Panc1 (cell line): ENCODE data around the gene CREB3L2. TPM values are rescaled to one million over a fixed set of nuclear protein-coding genes. Genes with fewer than 3 reads are reported as not detected.

Source experiments
- ATAC-seq: fragments of 200-7000 bp; cut with Tn5 transposase; 2 replicates; pipeline ENCODE4 v1.9.1; 2020; ENCODE audit warnings: mild to moderate bottlenecking, moderate library complexity
- BruUV-seq: library from RNA; stranded (reverse); fragments of 400-500 nt; replicated peaks from 2 replicates; lab custom pipeline; 2021; lab: Mats Ljungman, UMichigan
- CTCF ChIA-PET: fragments of 300-600 bp; sonication (Branson Sonifier 250); formaldehyde crosslinking; loops from one replicate; lab custom pipeline; 2022; ENCODE audit warnings: antibody characterized with exemption; lab: Charles Lee
- POLR2A ChIA-PET: fragments of 300-600 bp; sonication (Branson Sonifier 250); formaldehyde crosslinking; loops from one replicate; lab custom pipeline; 2022; ENCODE audit warnings: antibody characterized with exemption; lab: Charles Lee
- DNase-seq: peaks from one replicate; pipeline ENCODE4 v3.0.0-alpha.2; 2010; ENCODE audit warnings: low read depth, low spot score
- H3K27ac ChIP-seq: 2 replicates; pipeline ENCODE4 v1.5.1; 2011; ENCODE audit warnings: mild to moderate bottlenecking, low read length, inconsistent platforms
- H3K27me3 ChIP-seq: fragments of 200-500 bp; sonication (Bioruptor generic); 2 replicates; pipeline ENCODE4 v1.6.0; 2014; ENCODE audit warnings: low read length, inconsistent platforms; ENCODE audit not compliant: control insufficient read depth, insufficient read depth
- H3K36me3 ChIP-seq: fragments of 200-500 bp; sonication (Bioruptor generic); 2 replicates; pipeline ENCODE4 v1.5.1; 2014; ENCODE audit warnings: inconsistent platforms, mild to moderate bottlenecking, low read length, moderate library complexity; ENCODE audit not compliant: control insufficient read depth, insufficient read depth
- H3K4me1 ChIP-seq: 2 replicates; pipeline ENCODE4 v1.5.1; 2011; ENCODE audit warnings: inconsistent platforms, mild to moderate bottlenecking, low read length, moderate library complexity; ENCODE audit not compliant: control insufficient read depth, insufficient read depth
- H3K4me3 ChIP-seq, 2 experiments: 2 replicates each; pipeline ENCODE4 v1.5.1; 2011 to 2012; ENCODE audit warnings: low read depth in 2 of 2, low read length in 2 of 2, mild to moderate bottlenecking in 2 of 2, inconsistent platforms in 1 of 2, moderate library complexity in 1 of 2
- H3K9me3 ChIP-seq: fragments of 200-500 bp; sonication (Bioruptor generic); 2 replicates; pipeline ENCODE4 v1.5.1; 2014; ENCODE audit warnings: low read depth, mild to moderate bottlenecking, inconsistent platforms, low read length, moderate library complexity; ENCODE audit not compliant: control insufficient read depth, insufficient read depth
- CTCF ChIP-seq: fragments of 450-650 bp; IDR thresholded peaks from 2 replicates; pipeline ENCODE4 v1.5.1; 2017; ENCODE audit warnings: mild to moderate bottlenecking
- POLR2AphosphoS5 ChIP-seq: IDR thresholded peaks from 2 replicates; pipeline ENCODE4 v1.6.1; 2012; ENCODE audit warnings: mild to moderate bottlenecking, low read depth, low read length, moderate library complexity
- REST ChIP-seq, 2 experiments: IDR thresholded peaks; 2 replicates each; pipeline ENCODE4 v1.6.1; 2011 to 2012; ENCODE audit warnings: low read depth in 2 of 2, control low read depth in 1 of 2, low read length in 1 of 2, mild to moderate bottlenecking in 1 of 2, moderate library complexity in 1 of 2; ENCODE audit not compliant: insufficient read depth in 1 of 2
- SIN3A ChIP-seq: IDR thresholded peaks from 2 replicates; pipeline ENCODE4 v1.6.1; 2012; ENCODE audit warnings: low read depth, mild to moderate bottlenecking, low read length, moderate library complexity, borderline replicate concordance; ENCODE audit not compliant: insufficient read depth
- TCF7L2 ChIP-seq: IDR thresholded peaks from 2 replicates; pipeline ENCODE4 v1.6.1; 2011; ENCODE audit warnings: mild to moderate bottlenecking, low read depth, low read length, inconsistent platforms
- in situ Hi-C: cut with HindIII; loops from 2 replicates; pipeline ENCODE4 v1.10.0; 2016; ENCODE audit warnings: low sequenced_read_pairs, low pct_unique_long_range_greater_than_20kb
- intact Hi-C: fragments of 100-400 bp; cut with micrococcal nuclease; formaldehyde crosslinking; loops from one replicate; pipeline ENCODE4 v1.10.0; 2022; ENCODE audit not compliant: unreplicated experiment
- total RNA-seq: library from RNA; stranded (reverse); gene quantifications from one replicate; pipeline ENCODE4 v1.2.1, GENCODE V29; 2021; ENCODE audit not compliant: unreplicated experiment

CREB3L2 gene
- total RNA-seq, 1 experiment from 2014 or later: 22.7 TPM

DNA sequence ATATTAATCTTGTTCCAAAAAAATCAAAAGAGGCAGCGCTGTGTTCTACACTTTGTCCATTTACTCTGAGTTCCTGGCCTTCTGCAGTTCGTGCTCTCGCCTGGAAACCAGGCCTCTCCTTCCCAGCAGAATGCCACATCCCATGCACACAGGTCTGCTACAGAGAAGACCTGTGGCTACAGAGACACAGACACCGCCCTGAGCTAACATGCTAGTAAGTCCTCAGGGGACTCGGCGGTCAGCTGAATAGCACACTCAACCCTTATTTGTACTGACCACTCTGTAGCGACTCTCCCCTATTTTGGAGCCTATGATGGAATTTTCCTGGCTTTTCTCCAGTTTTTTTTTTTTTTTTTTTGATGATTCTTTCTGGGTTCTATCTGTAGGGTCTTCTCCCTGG is 12.8 kb downstream of the CREB3L2 start:
- Histone ChIP-seq H3K36me3 (no peaks in the 10 kb centered on the region), H3K27me3 (no peaks in the 10 kb centered on the region), H3K4me1 (no peaks in the 10 kb centered on the region), H3K9me3 (no peaks in the 10 kb centered on the region), H3K4me3 (no peak overlapping the region), H3K27ac (no peak overlapping the region)
- BruUV-seq: no TSS peak
- POLR2A ChIA-PET: interaction anchor here (0.6 kb wide), 1 partner anchor 61 kb away, joined by 3 read pairs; no protein-coding TSS in a partner anchor
- DNase-seq (no peak), ATAC-seq (no peak)
- TF ChIP-seq SIN3A (no peak), REST (IDR thresholded peaks at IDR 0.05; ENCODE audit: insufficient read depth in 1 of 2, low read depth in 2 of 2, low read length in 1 of 2) (no peak), POLR2AphosphoS5 (no peak), TCF7L2 (no peak), CTCF (no peak)
- CTCF ChIA-PET: interaction anchor here (0.7 kb wide), 1 partner anchor 897 kb away, joined by 7 read pairs; no protein-coding TSS in a partner anchor
- intact Hi-C loops (no loop called here), in situ Hi-C loops (no loop called here)

DNA sequence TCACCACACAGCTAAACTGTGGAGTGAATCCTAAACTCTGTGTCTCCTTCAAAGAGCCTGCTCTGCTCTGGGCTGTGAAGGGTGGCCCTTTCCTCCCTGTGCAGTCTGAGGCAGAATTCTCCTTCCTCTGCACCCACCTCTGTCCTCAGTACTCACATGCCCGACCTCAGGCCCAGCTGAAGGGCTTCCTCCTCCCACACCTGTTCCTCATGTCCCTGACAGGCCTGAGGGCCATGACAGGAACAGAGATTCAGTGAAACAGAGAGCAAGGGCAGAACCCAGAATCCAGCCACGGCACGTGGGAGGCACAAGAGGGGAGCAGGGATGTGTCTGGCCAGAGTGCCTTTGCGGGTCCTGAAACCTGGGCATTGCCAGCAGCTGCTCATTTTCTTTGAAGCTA is 13.9 kb downstream of the CREB3L2 start:
- Histone ChIP-seq H3K4me1 (no peaks in the 10 kb centered on the region), H3K9me3 (no peaks in the 10 kb centered on the region), H3K27ac (no peak overlapping the region), H3K36me3 (no peaks in the 10 kb centered on the region), H3K27me3 (no peaks in the 10 kb centered on the region), H3K4me3 (no peak overlapping the region)
- DNase-seq (no peak), ATAC-seq (no peak)
- CTCF ChIA-PET: interaction anchor here (0.6 kb wide), 1 partner anchor 87 kb away, joined by 3 read pairs; no protein-coding TSS in a partner anchor
- POLR2A ChIA-PET: interaction anchor here (0.7 kb wide), 1 partner anchor 12 kb away, joined by 4 read pairs; no protein-coding TSS in a partner anchor
- no TSS peak for BruUV-seq
- in situ Hi-C loops (no loop called here), intact Hi-C loops (no loop called here)
- no peak for TF ChIP-seq REST (IDR thresholded peaks at IDR 0.05; ENCODE audit: insufficient read depth in 1 of 2, low read depth in 2 of 2, low read length in 1 of 2)
- TF ChIP-seq CTCF: no peak
- no peak for TF ChIP-seq POLR2AphosphoS5
- TF ChIP-seq SIN3A: no peak
- no peak for TF ChIP-seq TCF7L2
